ENCODE results near the gene CTNNB1. TPM values are rescaled to one million over a fixed set of nuclear protein-coding genes. Genes with fewer than 3 reads are reported as not detected.
A peak's percentile ranks its signal among the peaks of the same experiment; 100 is the strongest.

The CTNNB1 gene
- total RNA-seq, 2 experiments from 2014 or later: 134 to 151 TPM

DNA sequence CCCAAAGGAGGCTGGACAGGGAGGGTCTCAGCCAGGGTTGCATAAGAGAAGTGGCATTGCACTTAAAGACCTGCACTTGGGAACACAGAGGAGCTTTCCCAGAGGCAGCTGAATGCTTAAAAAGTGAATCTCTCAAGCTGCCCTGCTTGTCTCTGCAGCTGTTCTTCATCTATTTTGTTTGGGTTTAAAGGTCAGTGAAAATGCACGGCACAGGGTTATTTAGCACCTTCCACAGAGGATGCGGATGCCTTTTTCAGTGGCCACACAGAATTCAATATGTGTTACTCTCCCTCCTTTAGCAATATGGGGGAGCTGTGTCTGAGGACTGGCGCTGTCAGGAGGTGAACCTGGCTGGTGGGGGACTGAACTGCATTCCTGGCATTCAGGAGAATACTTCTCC, 22.7 kb upstream of the CTNNB1 start:
- Mint-ChIP-seq H3K4me1 (no peaks in the 10 kb centered on the region), H3K36me3 (ENCODE audit: low read depth) (no peaks in the 10 kb centered on the region), H3K4me3 (no peak overlapping the region), H3K9me3 (no peaks in the 10 kb centered on the region), H3K27me3 (peaks cover 22% of the 10 kb centered on the region), H3K27ac (no peak overlapping the region)
- POLR2A ChIA-PET: interaction anchor here (1.4 kb wide), 1 partner anchor 23 kb away, joined by 5 read pairs; the partner anchor contains the start of gene CTNNB1
- CTCF ChIA-PET: no interaction called here
- DNase-seq: no peak

DNA sequence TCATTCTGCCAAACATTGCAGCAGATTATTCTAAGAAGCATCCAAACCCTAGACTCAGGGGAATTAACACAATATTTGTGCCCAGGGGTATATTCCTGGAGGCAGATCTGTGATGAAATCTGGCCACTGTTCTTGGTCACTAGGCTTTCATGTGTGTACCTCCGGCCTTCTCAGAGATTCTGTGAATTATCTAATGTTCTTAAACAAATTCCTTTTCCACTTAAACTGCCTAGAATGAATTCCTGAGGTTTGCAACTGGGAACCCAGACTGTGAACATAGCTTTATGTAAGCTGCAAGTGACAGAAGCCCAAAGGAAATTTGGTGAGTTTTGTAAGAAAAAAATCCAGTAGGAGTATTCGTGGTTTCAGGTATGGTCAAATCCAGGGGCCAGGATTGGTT, 20.7 kb upstream of the CTNNB1 start:
- ChIA-PET CTCF (no interaction called here), POLR2A (no interaction called here)
- Mint-ChIP-seq H3K36me3 (ENCODE audit: low read depth) (no peaks in the 10 kb centered on the region), H3K9me3 (no peaks in the 10 kb centered on the region), H3K4me1 (no peaks in the 10 kb centered on the region), H3K27me3 (peaks cover 15% of the 10 kb centered on the region), H3K27ac (no peak overlapping the region), H3K4me3 (no peak overlapping the region)
- DNase-seq: no peak

DNA sequence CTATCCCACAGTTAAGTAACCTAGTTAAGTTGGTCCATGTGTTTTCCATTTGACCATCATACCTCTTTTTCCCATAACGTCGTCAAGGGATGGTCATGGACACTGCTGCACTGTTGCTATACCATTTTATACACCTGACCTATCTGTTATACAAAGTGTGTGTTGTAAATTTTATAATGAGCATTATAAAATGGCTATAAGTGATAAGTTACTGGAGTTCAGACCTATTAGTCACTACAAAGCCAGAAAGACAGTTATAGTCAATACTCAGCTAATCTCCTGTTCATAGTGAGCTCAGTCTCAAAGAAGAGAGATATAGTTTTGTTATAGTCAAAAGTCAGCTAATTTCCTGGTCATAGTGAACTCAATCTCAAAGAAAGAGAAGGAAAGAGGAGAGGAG, 18.9 kb upstream of the CTNNB1 start:
- Mint-ChIP-seq H3K4me3 (no peak overlapping the region), H3K27me3 (peaks cover 15% of the 10 kb centered on the region), H3K36me3 (ENCODE audit: low read depth) (no peaks in the 10 kb centered on the region), H3K27ac (no peak overlapping the region), H3K9me3 (no peaks in the 10 kb centered on the region), H3K4me1 (no peaks in the 10 kb centered on the region)
- ChIA-PET CTCF (no interaction called here), POLR2A (no interaction called here)
- no peak for DNase-seq

DNA sequence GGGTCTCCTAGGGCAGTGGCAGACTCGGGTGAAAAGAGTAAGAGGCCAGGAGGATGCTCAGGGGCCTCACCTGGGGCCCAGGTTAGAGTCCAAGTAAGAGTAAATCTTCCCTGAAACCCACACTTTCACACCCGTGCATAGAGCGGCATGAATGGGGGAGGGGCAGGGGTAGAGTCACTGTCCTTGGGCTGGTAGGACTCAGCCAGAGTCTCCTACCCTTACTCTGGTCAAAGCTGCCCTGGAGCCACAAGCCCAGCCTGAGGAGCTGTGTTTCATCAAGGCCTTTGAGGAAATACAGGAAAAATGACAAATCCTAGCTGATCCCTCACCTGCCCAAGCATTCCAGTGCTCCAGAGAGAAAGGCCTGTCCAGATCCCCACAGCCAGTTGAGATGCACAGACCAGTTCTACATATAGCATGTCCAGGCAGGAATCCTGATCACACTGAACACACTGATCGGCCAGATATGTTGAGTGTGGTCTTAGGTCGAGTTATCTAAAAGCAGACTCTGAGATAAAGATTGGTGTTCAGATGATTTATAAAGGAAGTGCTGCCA, 16.7 kb upstream of the CTNNB1 start:
- Mint-ChIP-seq H3K27me3 (peaks cover 10% of the 10 kb centered on the region), H3K9me3 (no peaks in the 10 kb centered on the region), H3K4me3 (no peak overlapping the region), H3K4me1 (peaks cover 5% of the 10 kb centered on the region), H3K36me3 (ENCODE audit: low read depth) (no peaks in the 10 kb centered on the region), H3K27ac (no peak overlapping the region)
- ChIA-PET POLR2A (no interaction called here), CTCF (no interaction called here)
- DNase-seq: no peak

DNA sequence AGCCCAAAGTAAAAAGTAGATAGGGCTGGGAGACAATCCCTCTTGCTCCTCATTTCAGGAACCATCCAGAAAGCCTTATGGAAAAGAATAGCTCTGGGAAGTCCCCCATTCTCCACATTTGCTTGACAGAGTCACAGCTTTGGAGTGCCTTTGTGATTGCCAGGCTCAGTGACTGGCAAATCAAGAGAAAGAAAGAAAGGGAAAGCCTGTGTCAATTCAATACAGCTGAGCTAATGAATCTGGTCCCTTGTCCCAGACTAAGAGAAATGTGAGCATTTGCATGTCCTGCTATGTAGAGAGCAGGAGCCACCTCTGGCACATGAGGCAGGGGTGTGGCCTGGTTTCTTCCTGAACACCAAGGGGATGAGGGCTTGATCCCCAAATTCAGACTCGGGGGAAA, 14.9 kb upstream of the CTNNB1 start:
- Mint-ChIP-seq H3K4me1 (peaks cover 18% of the 10 kb centered on the region), H3K27me3 (peaks cover 8% of the 10 kb centered on the region), H3K4me3 (no peak overlapping the region), H3K9me3 (no peaks in the 10 kb centered on the region), H3K36me3 (ENCODE audit: low read depth) (no peaks in the 10 kb centered on the region), H3K27ac (no peak overlapping the region)
- ChIA-PET POLR2A (interaction anchor here (1.5 kb wide), 1 partner anchor 15 kb away, joined by 4 read pairs; the partner anchor contains the start of gene CTNNB1), CTCF (no interaction called here)
- no peak for DNase-seq

DNA sequence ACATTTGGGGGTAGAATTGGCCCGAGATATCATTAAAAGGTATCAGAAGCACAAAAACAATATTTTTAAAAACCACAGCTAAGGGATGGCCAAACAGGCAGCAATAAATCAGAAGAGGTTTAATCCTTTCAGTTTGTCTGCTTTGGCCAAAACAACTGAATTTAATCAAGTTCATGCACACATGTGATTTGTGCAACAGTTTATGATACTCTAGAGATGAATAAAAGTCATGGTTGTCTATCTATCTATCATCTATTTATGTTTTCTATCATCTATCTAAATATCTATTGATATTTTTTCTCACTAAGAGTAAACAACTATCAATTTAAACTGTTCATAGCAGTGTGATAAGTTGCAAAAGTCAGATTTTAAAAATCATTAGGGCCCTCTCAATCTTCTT, 13.0 kb upstream of the CTNNB1 start:
- CTCF ChIA-PET: no interaction called here

DNA sequence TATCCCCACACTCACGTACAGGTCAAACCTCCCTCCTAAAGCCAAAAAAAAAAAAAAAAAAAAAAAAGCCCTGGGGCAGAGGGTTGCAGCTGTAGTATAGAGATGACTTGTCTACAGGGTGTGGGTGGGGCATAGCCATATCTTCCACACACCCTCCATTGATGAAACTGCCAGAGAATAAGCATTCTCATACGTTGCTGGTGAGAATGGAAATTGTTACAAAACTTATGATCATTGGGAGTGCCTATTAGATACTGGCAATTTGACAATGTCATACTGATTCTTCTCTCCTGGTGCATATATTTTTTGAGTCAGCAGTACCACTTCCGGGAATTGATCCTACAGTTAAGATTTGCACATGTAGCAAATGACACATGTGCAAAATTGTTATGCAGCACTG, 11.0 kb upstream of the CTNNB1 start:
- ChIA-PET CTCF (no interaction called here), POLR2A (interaction anchor here (1.5 to 2.2 kb wide), 2 partner anchors 11 to 13 kb away, joined by 3 to 21 read pairs; partner anchors contain the start of gene CTNNB1)
- Mint-ChIP-seq H3K27me3 (peaks cover 8% of the 10 kb centered on the region), H3K36me3 (ENCODE audit: low read depth) (no peaks in the 10 kb centered on the region), H3K27ac (peak overlapping the region; percentile 20), H3K4me3 (no peak overlapping the region), H3K9me3 (no peaks in the 10 kb centered on the region), H3K4me1 (peaks cover 23% of the 10 kb centered on the region)
- peak; percentile 26 for DNase-seq

More for the DNA sequence above, 13.0 kb upstream of the CTNNB1 start:
- Mint-ChIP-seq H3K36me3 (ENCODE audit: low read depth) (no peaks in the 10 kb centered on the region), H3K27ac (no peak overlapping the region), H3K27me3 (peaks cover 4% of the 10 kb centered on the region), H3K4me3 (no peak overlapping the region), H3K4me1 (peaks cover 23% of the 10 kb centered on the region), H3K9me3 (no peaks in the 10 kb centered on the region)
- POLR2A ChIA-PET: interaction anchor here (1.6 kb wide), 1 partner anchor 13 kb away, joined by 5 read pairs; the partner anchor contains the start of gene CTNNB1
- no peak for DNase-seq

DNA sequence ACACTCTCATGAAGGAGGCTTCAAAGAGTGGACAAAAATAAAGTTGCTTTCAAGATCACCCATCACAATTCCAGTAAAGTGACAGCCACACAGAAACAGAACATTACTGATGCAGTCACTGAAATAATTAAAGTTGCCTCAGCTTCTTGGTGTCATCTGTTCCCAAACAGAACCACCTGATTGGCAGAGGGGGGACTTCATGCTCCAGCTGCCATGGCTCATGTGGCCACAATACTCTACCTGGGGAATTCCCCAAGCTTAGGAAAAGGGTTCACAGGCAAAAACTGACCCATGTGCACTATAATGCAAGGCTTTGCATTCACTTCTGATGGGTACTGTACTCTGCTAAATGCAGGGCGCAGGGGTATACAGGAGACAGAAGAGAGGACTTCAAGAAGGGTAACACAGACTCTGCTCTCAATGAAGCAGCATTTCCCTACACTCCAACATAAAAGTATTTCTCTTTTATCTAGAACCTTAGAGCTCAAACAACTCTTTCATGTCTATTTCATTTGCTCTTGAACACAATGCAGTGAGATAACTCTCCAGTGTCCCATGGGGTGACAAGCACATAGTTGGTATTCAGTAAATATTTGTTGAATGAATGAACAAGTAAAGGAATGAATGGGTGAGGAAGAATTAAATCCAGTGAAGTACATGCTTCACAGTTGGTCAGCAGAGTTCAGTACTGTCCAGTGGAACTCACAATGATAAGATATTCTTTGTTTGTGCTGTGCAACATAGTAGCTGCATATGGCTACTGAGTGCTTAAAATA, 8.6 kb upstream of the CTNNB1 start:
- Mint-ChIP-seq H3K4me1 (peaks cover 23% of the 10 kb centered on the region), H3K27me3 (peaks cover 19% of the 10 kb centered on the region), H3K9me3 (no peaks in the 10 kb centered on the region), H3K27ac (no peak overlapping the region), H3K36me3 (ENCODE audit: low read depth) (no peaks in the 10 kb centered on the region), H3K4me3 (no peak overlapping the region)
- CTCF ChIA-PET: interaction anchor here (1.4 kb wide), 1 partner anchor 11 kb away, joined by 3 read pairs; no protein-coding TSS in a partner anchor
- POLR2A ChIA-PET: interaction anchor here (3.7 kb wide), 1 partner anchor 11 kb away, joined by 50 read pairs; the partner anchor contains the start of gene CTNNB1
- DNase-seq: no peak

DNA sequence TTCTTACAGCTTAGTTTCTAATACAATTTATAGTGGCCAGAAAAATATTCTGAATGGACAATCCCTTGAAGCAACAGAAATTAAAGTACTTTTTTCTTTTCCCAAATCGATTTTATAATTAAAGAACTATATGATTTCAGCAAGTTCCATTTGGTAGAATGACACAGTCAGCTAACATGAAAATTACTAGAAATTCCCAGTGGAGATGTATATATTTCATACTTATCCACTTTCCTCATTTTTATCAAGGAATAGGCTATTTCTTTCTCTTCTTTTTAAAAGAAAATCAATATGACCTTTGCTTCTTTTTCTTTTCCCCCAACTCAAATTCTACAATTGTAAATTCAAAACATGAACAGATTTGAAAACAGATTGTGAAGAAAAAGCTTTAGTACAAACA, 6.4 kb upstream of the CTNNB1 start:
- no peaks in the 10 kb centered on the region for H3K9me3 Mint-ChIP-seq
- H3K4me3 Mint-ChIP-seq: no peak overlapping the region
- peaks cover 30% of the 10 kb centered on the region for H3K27me3 Mint-ChIP-seq
- CTCF ChIA-PET: no interaction called here
- POLR2A ChIA-PET: interaction anchor here (0.8 to 3.7 kb wide), 2 partner anchors 9 to 735 kb away, joined by 3 to 50 read pairs; partner anchors contain the start of genes CTNNB1 and RPL14
- DNase-seq: no peak
- no peak overlapping the region for H3K27ac Mint-ChIP-seq
- no peaks in the 10 kb centered on the region for H3K36me3 Mint-ChIP-seq (ENCODE audit: low read depth)
- peaks cover 15% of the 10 kb centered on the region for H3K4me1 Mint-ChIP-seq

DNA sequence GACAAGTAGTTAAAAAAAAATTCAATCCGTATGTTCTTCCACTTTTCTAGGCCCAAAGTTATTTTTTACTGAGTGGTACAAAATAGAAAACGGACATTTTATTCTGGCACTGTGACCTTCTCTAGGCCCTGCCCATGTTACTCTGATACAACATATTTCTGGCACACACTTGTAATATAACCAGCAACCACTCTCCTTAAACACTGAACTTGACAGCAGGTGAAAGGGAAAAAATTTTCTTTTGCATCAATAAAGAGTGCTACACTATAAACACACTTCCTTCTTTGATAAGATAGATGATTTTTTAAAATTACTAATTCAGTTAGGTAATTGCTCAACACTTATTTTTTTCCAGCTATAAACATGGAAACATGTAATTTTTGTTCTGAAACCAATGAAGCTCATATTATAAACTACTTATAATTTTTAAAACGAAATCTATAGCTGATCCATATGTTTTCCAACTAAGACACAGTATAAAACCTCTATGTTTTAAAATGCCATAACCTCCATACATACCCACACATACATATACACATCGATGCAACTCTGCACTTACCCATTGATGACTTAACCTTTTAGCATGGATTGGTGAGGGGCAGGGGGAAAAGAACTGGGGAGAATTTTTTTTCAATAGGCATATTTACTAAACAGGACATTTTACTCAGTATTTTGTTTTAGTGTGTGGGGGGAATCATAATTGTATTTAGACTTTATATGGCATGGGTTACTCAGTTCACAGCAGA, 5.3 kb upstream of the CTNNB1 start:
- POLR2A ChIA-PET: interaction anchor here (0.5 kb wide), 1 partner anchor 16 kb away, joined by 3 read pairs; no protein-coding TSS in a partner anchor
- CTCF ChIA-PET: interaction anchor here (0.6 kb wide), 1 partner anchor 21 kb away, joined by 7 read pairs; no protein-coding TSS in a partner anchor
- peaks cover 32% of the 10 kb centered on the region for H3K27me3 Mint-ChIP-seq

DNA sequence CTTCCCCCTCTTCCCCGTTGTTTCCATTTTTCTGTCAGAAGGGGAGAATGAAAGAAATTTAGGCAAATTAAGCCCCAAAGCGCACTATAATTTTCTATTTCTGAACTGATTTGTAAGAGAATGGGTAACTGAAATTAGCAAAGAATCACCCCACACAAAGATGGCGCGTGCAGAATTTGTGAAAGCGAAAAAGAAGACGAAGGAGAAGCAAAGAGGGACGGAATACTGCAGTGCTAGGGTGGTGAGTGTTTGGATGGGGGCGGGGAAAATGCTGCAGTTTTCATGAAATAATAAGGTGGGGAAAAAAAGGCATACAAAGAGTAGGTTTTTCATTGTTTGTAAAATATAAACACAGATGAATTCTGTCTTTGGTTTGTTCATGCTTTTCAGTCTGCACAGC, 4.6 kb upstream of the CTNNB1 start:
- DNase-seq: no peak
- CTCF ChIA-PET: interaction anchor here (0.6 kb wide), 1 partner anchor 21 kb away, joined by 7 read pairs; no protein-coding TSS in a partner anchor
- Mint-ChIP-seq H3K4me1 (peaks cover 5% of the 10 kb centered on the region), H3K27me3 (peaks cover 32% of the 10 kb centered on the region), H3K36me3 (ENCODE audit: low read depth) (no peaks in the 10 kb centered on the region), H3K4me3 (no peak overlapping the region), H3K27ac (no peak overlapping the region), H3K9me3 (no peaks in the 10 kb centered on the region)
- POLR2A ChIA-PET: no interaction called here

More for the DNA sequence above, 5.3 kb upstream of the CTNNB1 start:
- Mint-ChIP-seq H3K27ac (no peak overlapping the region), H3K9me3 (no peaks in the 10 kb centered on the region), H3K4me1 (peaks cover 9% of the 10 kb centered on the region), H3K4me3 (no peak overlapping the region), H3K36me3 (ENCODE audit: low read depth) (no peaks in the 10 kb centered on the region)
- no peak for DNase-seq

DNA sequence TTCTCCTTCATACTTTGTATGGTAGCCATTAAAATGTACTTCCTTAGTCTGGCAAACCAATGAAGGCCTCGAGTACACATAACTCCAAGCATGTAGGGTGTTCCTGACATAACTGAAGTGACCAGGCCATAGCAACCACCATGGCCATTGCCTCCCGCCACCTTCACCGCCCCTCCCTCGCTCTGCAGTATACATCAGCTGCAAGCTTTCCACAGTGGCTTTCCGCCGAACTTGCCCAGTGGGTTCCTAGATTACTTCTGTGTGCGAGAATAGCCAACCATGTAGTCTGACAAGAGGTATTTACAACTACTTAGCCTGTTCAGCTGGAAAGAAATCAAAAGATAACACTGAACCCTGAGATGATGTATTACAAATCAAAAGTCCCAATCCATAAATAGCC, 3.4 kb upstream of the CTNNB1 start:
- Mint-ChIP-seq H3K27ac (no peak overlapping the region), H3K4me1 (peaks cover 8% of the 10 kb centered on the region), H3K27me3 (peaks cover 28% of the 10 kb centered on the region), H3K36me3 (ENCODE audit: low read depth) (peaks cover 4% of the 10 kb centered on the region), H3K4me3 (no peak overlapping the region), H3K9me3 (no peaks in the 10 kb centered on the region)
- ChIA-PET CTCF (no interaction called here), POLR2A (no interaction called here)
- DNase-seq: no peak

Data from activated CD4-positive, alpha-beta memory T cell treated with anti-CD3 and anti-CD28 coated beads, Interleukin-2, amount 10 ng/mL, durations not matched to agents 7 days and 5 days (primary cell).